Brain pericyte (primary cell): ENCODE results near the gene CHRD.
"Not testable (repeated sequence)": the region's sequence is repeated elsewhere in the genome, so short reads cannot be mapped to it uniquely, and the experiment has no call there.

Experiments used
- DNase-seq: peaks from one replicate; pipeline ENCODE4 v3.0.0-alpha.2; 2012; ENCODE audit warnings: low read depth, low spot score

Gene CHRD

DNA sequence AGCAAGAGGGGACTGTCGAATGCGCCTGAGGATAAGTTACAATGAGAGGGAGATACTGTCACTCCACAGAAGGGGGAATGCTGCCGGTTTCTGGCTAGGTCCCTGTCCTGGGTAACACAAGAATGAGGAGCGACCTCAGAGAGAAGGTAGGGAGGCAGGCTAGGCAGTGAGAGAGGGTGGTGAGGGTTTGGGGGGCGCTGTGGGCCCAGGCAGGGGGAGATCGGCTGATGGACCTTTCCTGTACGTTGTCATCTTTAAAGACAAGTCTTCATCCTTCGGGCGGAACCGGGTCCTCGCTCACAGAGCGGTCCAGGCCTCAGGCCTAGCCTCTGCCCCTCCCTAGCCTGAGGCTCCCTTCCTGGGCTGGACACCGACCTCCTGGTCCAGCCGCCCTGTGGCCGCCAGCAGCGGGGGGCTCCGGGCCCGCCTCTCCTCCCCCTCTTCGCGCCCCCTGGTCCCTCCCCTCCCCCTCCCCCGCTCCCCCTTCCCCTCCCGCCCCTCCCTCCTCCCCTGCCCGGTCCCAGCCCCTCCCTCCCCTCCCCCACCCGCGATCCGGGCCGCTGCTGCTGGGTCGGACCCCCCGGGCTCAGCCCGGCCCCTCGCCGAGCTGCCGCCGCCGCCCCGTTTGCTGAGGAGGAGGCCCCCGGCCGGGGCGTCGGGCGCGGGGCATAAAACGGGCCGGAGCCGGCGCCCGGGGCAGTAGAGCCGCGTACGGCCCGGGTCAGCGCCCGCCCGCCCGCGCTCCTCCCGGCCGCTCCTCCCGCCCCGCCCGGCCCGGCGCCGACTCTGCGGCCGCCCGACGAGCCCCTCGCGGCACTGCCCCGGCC is at the start of gene CHRD:
Gene CHRD (plus strand): TSS at position 697 of the 827 bp plus-strand sequence. CDS start 265 bp downstream, outside the sequence.
- no peak for DNase-seq

DNA sequence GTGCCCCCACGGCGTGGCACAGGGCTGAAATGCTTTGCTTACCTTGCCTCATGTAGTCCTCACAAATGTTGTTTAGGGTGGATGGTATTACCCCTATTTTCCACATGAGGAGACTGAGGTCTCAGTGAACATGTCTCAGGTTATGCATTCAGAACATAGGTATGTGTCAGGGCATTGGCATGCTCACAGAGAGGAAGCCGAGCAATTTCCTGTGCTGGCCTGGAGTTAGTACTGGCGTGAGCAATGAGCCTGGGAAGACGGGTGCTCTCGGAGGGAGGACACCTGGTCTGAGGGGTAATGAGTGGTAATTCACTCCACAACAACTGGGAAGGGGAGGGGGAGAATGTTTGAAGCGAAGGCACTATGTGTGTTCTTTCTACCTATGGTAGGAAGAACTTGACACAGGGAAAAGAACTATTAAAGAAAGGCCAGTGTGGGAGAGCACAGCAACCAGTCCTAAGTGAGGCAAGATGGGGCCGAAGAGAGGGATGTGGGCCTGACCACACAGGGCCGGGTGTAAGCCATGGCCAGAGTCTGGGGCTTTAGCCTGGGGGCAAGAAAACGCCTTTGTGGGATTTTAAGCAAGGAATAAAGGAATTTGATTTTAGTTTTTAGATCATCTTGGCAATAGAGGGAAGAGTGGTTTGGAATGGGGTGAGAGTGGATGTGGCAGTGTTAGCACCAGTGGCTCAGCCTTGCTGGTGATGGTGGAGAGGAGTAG is 47.3 kb upstream of the CHRD start:
- no peak for DNase-seq

GRCh38 chr3:184333190-184333589 is 46.7 kb upstream of the CHRD start:
- DNase-seq = no peak

GRCh38 chr3:184333700-184334099 is 46.2 kb upstream of the CHRD start:
- DNase-seq = no peak

- DNase-seq = no peak
Observed at GRCh38 chr3:184334470-184335158, 45.2 kb upstream of the CHRD start.

- no peak for DNase-seq
Observed at GRCh38 chr3:184335291-184335660, 44.6 kb upstream of the CHRD start.

DNA sequence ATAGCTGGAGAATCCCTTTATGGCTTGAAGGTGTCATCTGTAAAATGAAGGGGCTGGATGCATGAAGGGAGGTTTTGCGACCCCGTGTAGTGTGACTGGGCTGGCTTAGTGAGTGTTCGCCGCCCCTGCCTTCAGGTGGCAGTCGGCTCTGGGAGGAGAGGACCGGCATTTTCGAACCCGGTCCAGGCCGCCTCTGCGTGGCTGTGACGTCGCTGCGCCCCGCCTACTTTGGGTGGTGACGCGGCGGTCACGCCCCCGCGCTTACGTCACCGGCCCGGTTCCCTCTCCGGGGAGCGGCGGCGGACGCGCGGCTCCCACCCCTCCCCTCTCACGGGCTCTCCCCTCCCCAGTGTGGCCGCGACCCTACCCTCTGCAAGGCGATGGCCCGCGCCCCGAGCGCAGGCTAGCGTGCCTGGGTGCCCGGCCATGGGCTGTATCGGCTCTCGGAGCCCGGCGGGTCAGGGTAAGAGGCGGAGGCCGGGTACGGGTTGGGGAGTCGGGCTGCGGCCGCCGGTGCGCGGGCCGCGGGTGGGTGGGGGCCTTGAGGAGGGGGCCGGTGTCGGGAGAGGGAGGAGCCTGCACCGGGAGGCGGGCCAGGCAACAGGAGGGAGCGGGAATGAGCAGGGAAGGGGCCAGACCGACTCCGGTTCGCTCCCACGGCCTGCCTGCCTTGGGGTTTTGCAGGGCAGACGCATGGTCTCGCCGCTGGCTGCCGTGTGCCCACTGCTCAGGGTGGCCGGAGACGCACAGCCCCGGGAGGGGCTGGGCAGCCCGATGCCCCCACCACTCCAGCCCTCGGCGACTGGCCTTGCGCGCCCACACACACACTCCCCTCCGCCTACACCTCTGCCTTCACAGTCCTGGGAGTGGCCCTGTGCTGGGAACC is 44.0 kb upstream of the CHRD start:
- DNase-seq = no peak

DNA sequence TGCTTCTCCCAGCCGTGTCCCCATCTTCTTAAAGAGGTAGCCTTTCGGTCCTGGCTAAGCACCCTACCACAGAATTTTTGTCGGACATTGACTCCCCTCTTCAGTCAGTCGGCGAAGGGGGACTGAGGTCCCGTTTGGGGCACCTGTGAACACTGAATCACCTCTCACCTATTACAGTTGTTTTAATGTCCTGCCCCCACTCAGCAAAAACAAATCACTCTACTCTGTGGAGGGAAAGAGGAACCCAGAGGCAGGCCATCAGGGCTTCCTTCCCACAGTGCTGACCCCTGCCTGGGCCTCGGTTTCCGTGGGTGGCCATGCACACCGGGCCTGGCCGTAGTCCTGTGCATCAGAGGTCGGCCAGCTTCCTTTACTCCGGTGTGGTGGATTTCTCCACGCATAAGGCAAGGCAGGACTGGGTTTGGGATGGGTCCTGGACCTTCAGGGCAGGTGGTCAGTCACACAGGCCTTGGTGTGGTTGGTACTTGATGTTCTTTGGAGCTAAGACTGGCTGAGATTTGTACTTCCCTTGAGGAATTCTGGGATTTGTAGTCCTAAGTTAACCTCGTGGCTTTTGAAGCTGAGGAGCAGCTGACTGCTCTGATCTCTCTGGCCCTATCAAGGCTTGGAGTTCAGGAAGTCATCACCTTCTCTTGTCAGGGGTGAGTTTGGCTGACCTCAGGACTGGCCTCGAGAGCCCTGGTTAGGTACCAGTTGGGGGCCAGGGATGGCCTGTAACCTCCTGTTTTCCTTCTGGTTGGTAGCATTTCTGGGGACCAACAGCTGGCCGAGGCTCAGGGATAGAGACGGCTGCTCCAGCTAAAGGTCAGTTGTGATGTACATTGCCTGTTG is 43.1 kb upstream of the CHRD start:
- DNase-seq = no peak

DNA sequence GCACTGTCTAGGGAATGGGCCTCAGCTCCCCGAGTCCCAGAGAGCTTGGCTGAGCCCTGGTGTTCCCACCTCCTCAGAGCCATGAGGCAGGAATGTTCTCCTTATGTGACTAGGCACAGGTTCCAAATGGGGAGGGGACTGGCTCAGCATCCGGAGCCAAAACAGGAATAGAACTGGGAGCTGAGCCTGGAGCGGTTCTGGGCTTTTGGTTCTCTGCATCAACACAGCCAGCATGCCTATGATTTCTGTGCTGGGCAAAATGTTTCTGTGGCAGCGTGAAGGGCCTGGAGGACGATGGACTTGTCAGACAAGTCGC is 42.5 kb upstream of the CHRD start, which contains the start of gene FAM131A:
Gene FAM131A (plus strand): TSS at position 202 of the 316 bp plus-strand sequence. CDS start 31 bp downstream, at position 233.
- no peak for DNase-seq

- DNase-seq = no peak
Observed at GRCh38 chr3:184337981-184338380, 41.9 kb upstream of the CHRD start.

DNA sequence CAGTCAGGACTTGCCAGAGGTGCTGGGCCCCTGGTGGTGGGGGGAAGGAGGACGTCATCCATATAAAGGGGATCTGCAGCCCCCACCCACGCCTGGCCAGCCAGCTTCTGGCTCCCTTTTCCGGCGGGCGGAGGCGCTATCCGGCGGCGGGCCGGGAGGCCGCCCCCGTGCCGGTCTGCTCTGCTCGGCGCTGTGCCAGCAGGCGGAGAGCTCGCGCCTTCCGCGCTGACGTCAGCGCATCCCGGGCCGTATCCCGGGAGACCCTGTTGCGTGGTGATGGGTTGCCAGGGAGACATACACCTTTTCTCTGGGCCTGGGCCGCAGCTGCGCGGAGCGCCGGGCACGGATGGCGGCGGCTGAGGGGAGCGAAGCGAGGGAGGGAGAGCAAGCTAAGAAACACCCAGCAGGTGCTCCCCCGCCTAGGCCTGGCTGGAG is 41.3 kb upstream of the CHRD start:
- no peak for DNase-seq

DNA sequence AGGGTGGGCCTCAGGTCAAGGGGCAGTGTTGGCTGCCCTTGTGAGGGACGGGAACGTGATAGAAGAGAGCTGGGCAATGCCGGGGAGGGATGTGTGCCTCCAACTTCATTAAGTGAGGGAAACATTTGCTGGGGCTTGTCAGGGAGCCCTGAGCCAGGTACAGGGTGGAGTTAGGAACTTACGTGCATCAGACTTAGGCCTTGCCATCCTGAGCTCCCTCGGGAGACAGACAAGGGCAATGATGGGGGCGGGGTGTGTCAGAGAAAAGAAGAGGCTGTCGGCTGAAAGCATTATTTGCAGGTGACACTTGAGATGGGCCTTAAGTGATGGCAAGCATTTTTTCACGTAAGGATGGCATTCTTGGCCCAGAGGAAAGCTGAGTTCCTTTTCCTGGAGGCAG is 40.9 kb upstream of the CHRD start:
- DNase-seq = no peak

- not testable (repeated sequence) for DNase-seq
Observed at GRCh38 chr3:184339451-184340135, 40.3 kb upstream of the CHRD start.

DNA sequence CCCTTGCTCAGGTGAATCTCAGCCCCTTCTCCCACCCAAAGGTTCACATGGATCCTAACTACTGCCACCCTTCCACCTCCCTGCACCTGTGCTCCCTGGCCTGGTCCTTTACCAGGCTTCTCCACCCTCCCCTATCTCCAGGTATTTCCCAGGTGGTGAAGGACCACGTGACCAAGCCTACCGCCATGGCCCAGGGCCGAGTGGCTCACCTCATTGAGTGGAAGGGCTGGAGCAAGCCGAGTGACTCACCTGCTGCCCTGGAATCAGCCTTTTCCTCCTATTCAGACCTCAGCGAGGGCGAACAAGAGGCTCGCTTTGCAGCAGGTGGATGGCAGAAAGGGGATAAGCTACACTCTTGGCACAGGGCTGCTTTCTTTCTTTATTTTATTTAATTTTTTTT is 37.9 kb upstream of the CHRD start:
- DNase-seq = no peak

DNA sequence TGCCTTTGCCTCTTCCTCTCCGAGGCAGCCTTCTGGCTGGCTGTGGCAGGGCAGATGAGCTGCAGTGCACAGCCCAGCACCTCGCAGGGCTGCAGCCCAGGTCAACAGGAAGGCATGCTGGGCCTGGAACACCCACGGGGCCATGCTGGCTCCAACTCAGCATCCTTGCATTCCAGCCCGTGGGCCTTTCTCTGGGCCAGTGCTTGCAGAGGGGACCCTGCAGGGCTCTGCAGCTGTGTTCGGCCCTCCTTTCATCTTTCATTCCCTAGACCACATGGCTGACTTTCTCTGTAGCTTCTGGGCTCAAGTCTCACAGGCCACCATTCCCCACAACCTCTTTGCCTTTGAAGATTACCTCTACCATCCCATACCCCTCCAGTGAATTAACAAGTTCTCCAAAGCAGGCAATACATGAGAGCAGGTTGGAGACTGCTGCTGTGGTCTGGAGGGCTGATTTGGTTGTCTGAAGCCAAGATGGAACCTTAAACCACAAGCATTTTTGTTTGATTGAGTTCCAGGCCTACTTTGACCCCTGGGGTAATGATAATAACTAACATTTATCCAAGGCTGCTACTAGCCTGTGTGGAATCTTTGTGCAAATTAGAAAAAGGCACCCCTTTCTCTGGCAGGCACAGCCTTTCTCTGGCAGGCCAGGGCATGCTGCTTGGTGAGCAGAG is 36.5 kb upstream of the CHRD start:
- DNase-seq = peak; percentile 79

DNA sequence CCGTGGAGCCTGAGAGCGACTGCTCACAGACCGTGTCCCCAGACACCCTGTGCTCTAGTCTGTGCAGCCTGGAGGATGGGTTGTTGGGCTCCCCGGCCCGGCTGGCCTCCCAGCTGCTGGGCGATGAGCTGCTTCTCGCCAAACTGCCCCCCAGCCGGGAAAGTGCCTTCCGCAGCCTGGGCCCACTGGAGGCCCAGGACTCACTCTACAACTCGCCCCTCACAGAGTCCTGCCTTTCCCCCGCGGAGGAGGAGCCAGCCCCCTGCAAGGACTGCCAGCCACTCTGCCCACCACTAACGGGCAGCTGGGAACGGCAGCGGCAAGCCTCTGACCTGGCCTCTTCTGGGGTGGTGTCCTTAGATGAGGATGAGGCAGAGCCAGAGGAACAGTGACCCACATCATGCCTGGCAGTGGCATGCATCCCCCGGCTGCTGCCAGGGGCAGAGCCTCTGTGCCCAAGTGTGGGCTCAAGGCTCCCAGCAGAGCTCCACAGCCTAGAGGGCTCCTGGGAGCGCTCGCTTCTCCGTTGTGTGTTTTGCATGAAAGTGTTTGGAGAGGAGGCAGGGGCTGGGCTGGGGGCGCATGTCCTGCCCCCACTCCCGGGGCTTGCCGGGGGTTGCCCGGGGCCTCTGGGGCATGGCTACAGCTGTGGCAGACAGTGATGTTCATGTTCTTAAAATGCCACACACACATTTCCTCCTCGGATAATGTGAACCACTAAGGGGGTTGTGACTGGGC is 35.1 kb upstream of the CHRD start:
- no peak for DNase-seq

- no peak for DNase-seq
Observed at GRCh38 chr3:184345317-184346144, 34.3 kb upstream of the CHRD start.
